T-helper 1 cell treated with Interleukin-12 subunit alpha and Interleukin-12 subunit beta and Interleukin-4 antibody, amounts not matched to agents 30 μg/mL and 1 μg/mL, for 36 hours (primary cell): ENCODE measurements around the gene SYT9.

Experiments
- H3K27ac Mint-ChIP-seq: one replicate; pipeline ENCODE4 v1.8.0; 2021; ENCODE audit warnings: mild to moderate bottlenecking, mixed read lengths
- H3K27me3 Mint-ChIP-seq: one replicate; pipeline ENCODE4 v1.8.0; 2021; ENCODE audit warnings: low read depth, mixed read lengths
- H3K36me3 Mint-ChIP-seq: one replicate; pipeline ENCODE4 v1.8.0; 2021; ENCODE audit warnings: low read depth, mixed read lengths
- H3K4me1 Mint-ChIP-seq: one replicate; pipeline ENCODE4 v1.8.0; 2021; ENCODE audit warnings: low read depth, mixed read lengths
- H3K4me3 Mint-ChIP-seq: one replicate; pipeline ENCODE4 v1.8.0; 2021; ENCODE audit warnings: mild to moderate bottlenecking, moderate library complexity, mixed read lengths
- H3K9me3 Mint-ChIP-seq: one replicate; pipeline ENCODE4 v1.8.0; 2021; ENCODE audit warnings: mixed read lengths

SYT9 gene

GRCh38 chr11:7347611-7348431 is 96.1 kb downstream of the SYT9 start:
- H3K9me3 Mint-ChIP-seq, result no peaks in the 10 kb centered on the region
- H3K36me3 Mint-ChIP-seq, result no peaks in the 10 kb centered on the region
- H3K4me3 Mint-ChIP-seq, result no peak overlapping the region
- no peaks in the 10 kb centered on the region for H3K4me1 Mint-ChIP-seq
- H3K27me3 Mint-ChIP-seq, result peaks cover 5% of the 10 kb centered on the region
- no peak overlapping the region for H3K27ac Mint-ChIP-seq

- H3K27me3 Mint-ChIP-seq, result peaks cover 5% of the 10 kb centered on the region
- H3K27ac Mint-ChIP-seq, result no peak overlapping the region
- no peaks in the 10 kb centered on the region for H3K36me3 Mint-ChIP-seq
- no peak overlapping the region for H3K4me3 Mint-ChIP-seq
- H3K9me3 Mint-ChIP-seq, result no peaks in the 10 kb centered on the region
- H3K4me1 Mint-ChIP-seq, result no peaks in the 10 kb centered on the region
Measured at GRCh38 chr11:7348432-7349304, 97.0 kb downstream of the SYT9 start.

- H3K27me3 Mint-ChIP-seq, result no peaks in the 10 kb centered on the region
- no peaks in the 10 kb centered on the region for H3K9me3 Mint-ChIP-seq
- no peak overlapping the region for H3K4me3 Mint-ChIP-seq
- H3K27ac Mint-ChIP-seq, result no peak overlapping the region
- no peaks in the 10 kb centered on the region for H3K4me1 Mint-ChIP-seq
- no peaks in the 10 kb centered on the region for H3K36me3 Mint-ChIP-seq
Measured at GRCh38 chr11:7351228-7351627, 99.5 kb downstream of the SYT9 start.

GRCh38 chr11:7353100-7353499 is 101.4 kb downstream of the SYT9 start:
- Mint-ChIP-seq H3K27ac (no peak overlapping the region), H3K27me3 (no peaks in the 10 kb centered on the region), H3K9me3 (no peaks in the 10 kb centered on the region), H3K4me1 (no peaks in the 10 kb centered on the region), H3K36me3 (no peaks in the 10 kb centered on the region), H3K4me3 (no peak overlapping the region)

- Mint-ChIP-seq H3K4me3 (no peak overlapping the region), H3K27ac (no peak overlapping the region), H3K9me3 (peaks cover 2% of the 10 kb centered on the region), H3K27me3 (peaks cover 4% of the 10 kb centered on the region), H3K4me1 (no peaks in the 10 kb centered on the region), H3K36me3 (no peaks in the 10 kb centered on the region)
Measured at GRCh38 chr11:7364660-7365059, 113.0 kb downstream of the SYT9 start.

GRCh38 chr11:7367803-7368202 is 116.1 kb downstream of the SYT9 start:
- Mint-ChIP-seq H3K9me3 (peaks cover 4% of the 10 kb centered on the region), H3K4me1 (no peaks in the 10 kb centered on the region), H3K27ac (no peak overlapping the region), H3K27me3 (no peaks in the 10 kb centered on the region), H3K4me3 (no peak overlapping the region), H3K36me3 (no peaks in the 10 kb centered on the region)

GRCh38 chr11:7376386-7376785 is 124.7 kb downstream of the SYT9 start:
- Mint-ChIP-seq H3K4me1 (no peaks in the 10 kb centered on the region), H3K27me3 (no peaks in the 10 kb centered on the region), H3K9me3 (peaks cover 4% of the 10 kb centered on the region), H3K4me3 (no peak overlapping the region), H3K27ac (no peak overlapping the region), H3K36me3 (no peaks in the 10 kb centered on the region)

- no peaks in the 10 kb centered on the region for H3K9me3 Mint-ChIP-seq
- H3K4me3 Mint-ChIP-seq, result no peak overlapping the region
- no peaks in the 10 kb centered on the region for H3K4me1 Mint-ChIP-seq
- no peaks in the 10 kb centered on the region for H3K27me3 Mint-ChIP-seq
- no peaks in the 10 kb centered on the region for H3K36me3 Mint-ChIP-seq
- H3K27ac Mint-ChIP-seq, result no peak overlapping the region
Measured at GRCh38 chr11:7381937-7382336, 130.2 kb downstream of the SYT9 start.

- no peaks in the 10 kb centered on the region for H3K9me3 Mint-ChIP-seq
- H3K36me3 Mint-ChIP-seq, result no peaks in the 10 kb centered on the region
- no peaks in the 10 kb centered on the region for H3K4me1 Mint-ChIP-seq
- no peak overlapping the region for H3K4me3 Mint-ChIP-seq
- H3K27ac Mint-ChIP-seq, result no peak overlapping the region
- no peaks in the 10 kb centered on the region for H3K27me3 Mint-ChIP-seq
Measured at GRCh38 chr11:7383406-7383805, 131.7 kb downstream of the SYT9 start.

GRCh38 chr11:7384691-7385090 is 133.0 kb downstream of the SYT9 start:
- Mint-ChIP-seq H3K27me3 (no peaks in the 10 kb centered on the region), H3K4me3 (no peak overlapping the region), H3K36me3 (no peaks in the 10 kb centered on the region), H3K4me1 (no peaks in the 10 kb centered on the region), H3K9me3 (no peaks in the 10 kb centered on the region), H3K27ac (no peak overlapping the region)

GRCh38 chr11:7385532-7385931 is 133.8 kb downstream of the SYT9 start:
- Mint-ChIP-seq H3K9me3 (no peaks in the 10 kb centered on the region), H3K4me3 (no peak overlapping the region), H3K27me3 (no peaks in the 10 kb centered on the region), H3K36me3 (no peaks in the 10 kb centered on the region), H3K27ac (no peak overlapping the region), H3K4me1 (no peaks in the 10 kb centered on the region)

GRCh38 chr11:7413961-7414915 is 162.5 kb downstream of the SYT9 start:
- no peak overlapping the region for H3K27ac Mint-ChIP-seq
- H3K4me1 Mint-ChIP-seq, result no peaks in the 10 kb centered on the region
- peaks cover 2% of the 10 kb centered on the region for H3K27me3 Mint-ChIP-seq
- H3K36me3 Mint-ChIP-seq, result no peaks in the 10 kb centered on the region
- no peaks in the 10 kb centered on the region for H3K9me3 Mint-ChIP-seq
- no peak overlapping the region for H3K4me3 Mint-ChIP-seq

- Mint-ChIP-seq H3K27me3 (no peaks in the 10 kb centered on the region), H3K27ac (no peak overlapping the region), H3K4me3 (no peak overlapping the region)
Measured at GRCh38 chr11:7414973-7415817, 163.5 kb downstream of the SYT9 start.

More at GRCh38 chr11:7414973-7415817, 163.5 kb downstream of the SYT9 start:
- no peaks in the 10 kb centered on the region for H3K36me3 Mint-ChIP-seq
- no peaks in the 10 kb centered on the region for H3K4me1 Mint-ChIP-seq
- H3K9me3 Mint-ChIP-seq, result no peaks in the 10 kb centered on the region
